ENCODE measurements around the gene NADSYN1.

NADSYN1 gene

DNA sequence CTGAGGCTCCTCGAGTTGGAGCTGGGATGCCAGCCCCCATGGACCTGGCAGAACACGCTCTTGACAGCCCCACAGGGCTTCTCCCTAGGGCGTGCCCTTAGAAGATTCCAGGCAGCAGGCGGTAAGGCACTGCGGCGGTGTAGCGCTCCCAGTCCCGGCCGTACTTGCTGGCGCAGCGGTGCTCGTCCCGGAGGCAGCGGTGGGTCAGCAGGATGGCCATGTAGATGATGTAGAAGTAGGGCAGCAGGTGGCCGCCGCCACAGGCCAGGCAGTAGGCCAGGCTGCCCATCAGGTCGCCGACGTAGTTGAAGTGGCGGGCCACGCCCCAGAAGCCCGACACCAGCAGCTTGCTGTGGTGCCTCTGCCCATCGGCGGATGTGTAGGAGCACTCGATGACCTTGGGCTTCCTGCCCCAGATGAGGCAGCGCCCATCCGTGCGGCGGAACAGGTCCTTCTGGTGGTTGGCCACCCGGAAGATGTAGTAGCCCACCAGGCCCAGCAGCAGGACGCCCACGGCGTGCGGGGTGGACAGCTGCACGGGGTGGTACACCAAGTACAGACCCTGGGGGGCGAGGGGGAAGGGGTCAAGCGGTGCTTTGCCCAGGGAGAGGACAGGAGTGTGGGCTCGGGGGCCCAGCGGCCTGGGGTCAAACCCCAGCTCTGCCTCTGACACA lies 17.6 kb upstream of the NADSYN1 start:
- Histone ChIP-seq H3K27me3 (ENCODE audit: control insufficient read depth in 1 of 2, insufficient read depth in 2 of 2, low read length in 2 of 2) (no peaks in the 10 kb centered on the region), H3K27ac (ENCODE audit: low read depth, low read length) (no peak overlapping the region), H3K9ac (ENCODE audit: low read length) (no peak overlapping the region), H3K36me3 (ENCODE audit: insufficient read depth, low read length) (peaks cover 10% of the 10 kb centered on the region), H3K9me3 (ENCODE audit: low read length) (no peaks in the 10 kb centered on the region), H3K4me1 (ENCODE audit: insufficient read depth, low read length) (no peaks in the 10 kb centered on the region), H3K4me3 (ENCODE audit: low read depth in 1 of 2, low read length in 2 of 2) (no peak overlapping the region)

DNA sequence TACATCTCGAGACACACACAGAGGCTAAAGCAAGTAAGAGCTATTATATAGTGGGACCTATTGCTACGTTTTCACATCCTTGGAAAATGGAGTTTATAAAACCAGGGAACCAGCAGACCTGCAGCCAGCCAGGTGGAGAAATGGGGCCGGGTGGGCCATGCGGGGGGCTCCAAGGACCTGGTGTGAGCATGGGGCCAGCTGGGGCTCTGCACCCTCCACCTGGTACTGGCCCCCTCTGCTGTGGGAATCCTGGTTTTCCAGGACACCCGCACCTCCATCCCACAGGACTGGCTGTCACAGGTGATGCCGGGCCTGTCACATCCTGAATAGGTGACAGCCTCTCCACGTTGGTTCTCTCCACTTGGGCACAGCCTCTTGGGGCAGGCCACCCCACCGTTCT lies 16.1 kb upstream of the NADSYN1 start:
- Histone ChIP-seq H3K4me1 (ENCODE audit: insufficient read depth, low read length) (no peaks in the 10 kb centered on the region), H3K4me3 (ENCODE audit: low read depth in 1 of 2, low read length in 2 of 2) (no peak overlapping the region), H3K36me3 (ENCODE audit: insufficient read depth, low read length) (peaks cover 10% of the 10 kb centered on the region), H3K9me3 (ENCODE audit: low read length) (no peaks in the 10 kb centered on the region), H3K9ac (ENCODE audit: low read length) (no peak overlapping the region), H3K27ac (ENCODE audit: low read depth, low read length) (no peak overlapping the region), H3K27me3 (ENCODE audit: control insufficient read depth in 1 of 2, insufficient read depth in 2 of 2, low read length in 2 of 2) (no peaks in the 10 kb centered on the region)

DNA sequence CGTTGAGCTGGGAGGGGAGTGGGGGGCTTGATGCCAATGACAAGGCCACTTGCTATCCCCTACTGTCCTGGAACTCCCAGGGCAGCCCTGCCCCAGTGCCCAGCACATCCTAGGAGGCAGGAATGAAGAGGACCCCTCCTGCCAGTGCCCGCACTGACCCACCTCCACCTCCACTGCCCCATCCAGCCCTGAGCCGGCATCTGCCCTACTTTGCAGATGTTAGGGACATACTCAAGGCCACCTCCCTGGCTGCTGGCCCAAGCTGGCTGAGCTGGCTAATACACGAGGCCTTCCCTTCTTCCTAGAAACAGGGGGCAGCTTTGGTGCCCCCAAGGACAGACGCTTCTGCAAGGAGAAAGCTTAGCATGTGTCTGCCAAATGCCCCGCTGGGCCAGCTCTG lies 15.6 kb upstream of the NADSYN1 start:
- Histone ChIP-seq H3K36me3 (ENCODE audit: insufficient read depth, low read length) (peaks cover 10% of the 10 kb centered on the region), H3K9me3 (ENCODE audit: low read length) (no peaks in the 10 kb centered on the region), H3K4me1 (ENCODE audit: insufficient read depth, low read length) (no peaks in the 10 kb centered on the region)

DNA sequence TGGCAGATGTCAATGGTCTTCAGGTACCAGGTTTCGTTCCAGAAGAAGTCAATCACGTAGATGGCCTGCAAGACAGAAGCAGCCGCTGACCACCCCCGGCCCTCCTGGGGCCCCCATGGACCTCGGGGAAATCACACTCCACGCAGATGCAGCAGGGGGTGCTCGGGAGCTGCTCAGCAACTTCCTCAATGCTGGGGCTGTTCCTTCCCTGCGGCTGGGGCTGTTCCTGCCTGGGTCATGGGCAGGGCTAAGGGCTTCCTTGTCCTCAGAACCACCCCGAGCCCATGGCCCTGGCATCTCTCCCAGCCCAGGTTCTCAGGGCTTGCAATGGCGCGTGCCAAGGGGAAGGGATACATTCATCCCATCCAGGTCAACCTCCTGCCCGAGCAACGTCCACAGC lies 15.1 kb upstream of the NADSYN1 start:
- Histone ChIP-seq H3K9ac (ENCODE audit: low read length) (no peak overlapping the region), H3K9me3 (ENCODE audit: low read length) (no peaks in the 10 kb centered on the region), H3K36me3 (ENCODE audit: insufficient read depth, low read length) (peaks cover 10% of the 10 kb centered on the region), H3K27me3 (ENCODE audit: control insufficient read depth in 1 of 2, insufficient read depth in 2 of 2, low read length in 2 of 2) (no peaks in the 10 kb centered on the region), H3K4me1 (ENCODE audit: insufficient read depth, low read length) (no peaks in the 10 kb centered on the region), H3K4me3 (ENCODE audit: low read depth in 1 of 2, low read length in 2 of 2) (no peak overlapping the region), H3K27ac (ENCODE audit: low read depth, low read length) (no peak overlapping the region)

More for the DNA sequence above, 15.6 kb upstream of the NADSYN1 start:
- no peak overlapping the region for H3K4me3 ChIP-seq (ENCODE audit: low read depth in 1 of 2, low read length in 2 of 2)
- no peak overlapping the region for H3K27ac ChIP-seq (ENCODE audit: low read depth, low read length)
- H3K27me3 ChIP-seq (ENCODE audit: control insufficient read depth in 1 of 2, insufficient read depth in 2 of 2, low read length in 2 of 2), result no peaks in the 10 kb centered on the region
- no peak overlapping the region for H3K9ac ChIP-seq (ENCODE audit: low read length)

DNA sequence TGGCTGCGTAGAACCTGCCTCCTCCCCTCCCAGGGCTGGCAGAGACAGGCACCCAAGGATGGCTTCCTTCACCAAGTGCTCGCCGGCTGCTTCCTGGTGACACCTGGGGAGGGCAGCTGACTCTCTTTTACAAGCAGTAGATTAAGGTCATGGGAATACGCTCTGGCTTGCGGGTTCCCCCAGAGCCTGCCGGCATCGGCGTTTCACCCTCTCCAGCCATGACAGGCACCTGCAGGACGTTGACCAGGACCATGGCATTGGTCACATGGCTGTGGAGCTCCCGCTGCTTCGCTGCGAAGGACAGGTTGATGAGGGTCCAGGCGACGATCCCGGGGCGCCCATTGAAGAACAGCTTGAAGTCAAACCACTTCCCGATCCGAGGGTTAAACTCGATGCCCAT lies 14.4 kb upstream of the NADSYN1 start:
- no peaks in the 10 kb centered on the region for H3K4me1 ChIP-seq (ENCODE audit: insufficient read depth, low read length)
- H3K36me3 ChIP-seq (ENCODE audit: insufficient read depth, low read length), result peaks cover 10% of the 10 kb centered on the region
- H3K27me3 ChIP-seq (ENCODE audit: control insufficient read depth in 1 of 2, insufficient read depth in 2 of 2, low read length in 2 of 2), result no peaks in the 10 kb centered on the region
- H3K9me3 ChIP-seq (ENCODE audit: low read length), result no peaks in the 10 kb centered on the region
- H3K9ac ChIP-seq (ENCODE audit: low read length), result no peak overlapping the region
- H3K27ac ChIP-seq (ENCODE audit: low read depth, low read length), result no peak overlapping the region
- H3K4me3 ChIP-seq (ENCODE audit: low read depth in 1 of 2, low read length in 2 of 2), result no peak overlapping the region

DNA sequence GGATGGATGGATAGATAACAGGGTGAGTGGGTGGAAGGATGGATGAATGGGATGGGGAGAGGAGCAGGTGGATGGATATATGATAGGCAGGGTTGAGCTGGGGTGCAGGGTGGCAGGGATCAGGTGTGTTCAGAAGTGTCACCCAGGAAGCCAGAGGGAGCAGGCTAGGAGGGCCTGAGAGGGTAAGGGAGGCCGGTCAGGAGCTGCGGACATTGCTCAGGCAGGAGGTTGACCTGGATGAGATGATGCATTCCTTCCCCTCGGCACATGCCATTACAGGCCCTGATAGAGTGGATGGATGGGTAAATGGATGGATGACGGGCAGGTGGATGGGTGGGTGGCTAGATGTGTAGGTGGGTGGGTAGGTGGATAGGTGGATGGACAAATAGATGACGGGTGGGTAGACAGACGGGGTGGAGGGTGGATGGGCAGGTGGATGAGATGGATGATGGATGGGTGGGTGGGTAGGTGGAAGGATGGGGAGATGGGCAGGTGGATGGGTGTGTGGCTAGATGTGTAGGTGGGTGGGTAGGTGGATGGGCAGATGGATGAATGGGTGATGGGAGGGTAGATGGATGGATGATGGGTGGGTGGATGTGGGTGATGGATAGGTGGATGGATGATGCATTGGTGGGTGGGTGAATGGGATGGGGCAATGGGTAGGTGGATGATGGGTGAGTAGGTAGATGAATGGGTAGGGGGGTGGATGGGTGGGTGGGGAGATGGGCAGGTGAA lies 12.8 kb upstream of the NADSYN1 start:
- H3K36me3 ChIP-seq (ENCODE audit: insufficient read depth, low read length), result peaks cover 10% of the 10 kb centered on the region
- H3K27ac ChIP-seq (ENCODE audit: low read depth, low read length), result no peak overlapping the region
- H3K9ac ChIP-seq (ENCODE audit: low read length), result no peak overlapping the region
- H3K9me3 ChIP-seq (ENCODE audit: low read length), result no peaks in the 10 kb centered on the region
- H3K4me1 ChIP-seq (ENCODE audit: insufficient read depth, low read length), result no peaks in the 10 kb centered on the region
- H3K27me3 ChIP-seq (ENCODE audit: control insufficient read depth in 1 of 2, insufficient read depth in 2 of 2, low read length in 2 of 2), result no peaks in the 10 kb centered on the region
- no peak overlapping the region for H3K4me3 ChIP-seq (ENCODE audit: low read depth in 1 of 2, low read length in 2 of 2)

DNA sequence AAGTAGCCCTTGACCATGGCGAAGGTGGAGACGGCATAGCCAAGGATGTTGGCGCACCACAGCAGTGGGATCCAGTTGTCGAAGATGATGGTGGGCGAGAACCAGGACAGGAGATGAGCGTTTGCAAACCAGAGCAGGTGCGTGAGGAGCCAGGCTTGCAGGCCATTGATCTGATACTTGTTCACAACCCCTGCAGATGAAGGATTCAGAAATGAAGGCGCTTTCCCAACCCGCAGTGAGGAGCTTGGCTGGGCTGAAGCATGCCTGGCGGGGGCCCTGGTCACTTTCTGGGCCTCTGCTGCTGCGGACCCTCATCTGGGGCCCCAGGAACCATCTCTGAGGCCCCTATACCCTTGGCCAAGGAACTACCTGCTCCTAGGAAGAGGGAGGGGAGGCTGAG lies 11.8 kb upstream of the NADSYN1 start:
- Histone ChIP-seq H3K4me3 (ENCODE audit: low read depth in 1 of 2, low read length in 2 of 2) (no peak overlapping the region), H3K4me1 (ENCODE audit: insufficient read depth, low read length) (no peaks in the 10 kb centered on the region), H3K27me3 (ENCODE audit: control insufficient read depth in 1 of 2, insufficient read depth in 2 of 2, low read length in 2 of 2) (no peaks in the 10 kb centered on the region), H3K36me3 (ENCODE audit: insufficient read depth, low read length) (peaks cover 10% of the 10 kb centered on the region), H3K27ac (ENCODE audit: low read depth, low read length) (no peak overlapping the region), H3K9ac (ENCODE audit: low read length) (no peak overlapping the region), H3K9me3 (ENCODE audit: low read length) (no peaks in the 10 kb centered on the region)

DNA sequence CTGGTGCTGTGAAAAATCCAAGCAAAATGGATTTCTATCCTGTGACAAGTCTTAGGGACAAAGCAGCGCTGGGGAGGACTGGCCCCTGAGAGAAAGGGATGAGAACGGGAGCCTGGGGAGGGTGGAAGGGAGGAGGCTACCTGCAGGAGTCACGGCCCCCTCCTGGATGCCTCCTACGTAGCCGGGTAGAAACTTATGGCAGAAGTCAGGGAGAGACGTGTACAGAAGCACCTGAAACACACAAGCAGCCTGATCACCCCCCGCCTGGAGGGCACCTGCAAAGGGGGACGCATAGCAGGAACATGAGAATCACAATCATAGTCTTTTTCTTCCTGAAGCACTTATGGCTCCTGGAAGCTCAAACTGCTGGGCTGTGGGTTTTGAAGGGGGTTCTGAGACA lies 10.9 kb upstream of the NADSYN1 start:
- no peak overlapping the region for H3K9ac ChIP-seq (ENCODE audit: low read length)
- no peak overlapping the region for H3K4me3 ChIP-seq (ENCODE audit: low read depth in 1 of 2, low read length in 2 of 2)
- H3K27me3 ChIP-seq (ENCODE audit: control insufficient read depth in 1 of 2, insufficient read depth in 2 of 2, low read length in 2 of 2), result no peaks in the 10 kb centered on the region
- H3K4me1 ChIP-seq (ENCODE audit: insufficient read depth, low read length), result no peaks in the 10 kb centered on the region
- H3K36me3 ChIP-seq (ENCODE audit: insufficient read depth, low read length), result peaks cover 10% of the 10 kb centered on the region
- H3K27ac ChIP-seq (ENCODE audit: low read depth, low read length), result no peak overlapping the region
- no peaks in the 10 kb centered on the region for H3K9me3 ChIP-seq (ENCODE audit: low read length)

DNA sequence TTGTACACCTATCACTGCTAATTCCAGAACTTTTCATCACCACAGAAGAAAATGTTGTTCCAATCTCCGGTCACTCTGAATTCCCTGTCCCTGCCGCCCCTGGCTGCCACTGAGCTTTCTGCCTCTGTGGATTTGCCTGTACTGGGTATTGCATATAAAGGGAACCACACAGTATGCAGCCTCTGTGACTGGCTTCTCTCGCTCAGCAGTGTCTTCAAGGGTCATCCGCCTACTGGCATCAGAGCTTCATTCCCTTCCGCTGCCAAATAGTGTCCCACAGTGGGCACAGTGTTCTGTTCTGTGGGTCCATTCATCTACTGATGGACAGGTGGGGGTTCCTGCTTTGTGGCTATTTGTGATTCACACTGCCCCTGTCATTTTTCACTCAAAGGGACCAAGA lies 10.1 kb upstream of the NADSYN1 start:
- no peak overlapping the region for H3K27ac ChIP-seq (ENCODE audit: low read depth, low read length)
- H3K4me3 ChIP-seq (ENCODE audit: low read depth in 1 of 2, low read length in 2 of 2), result no peak overlapping the region
- peaks cover 6% of the 10 kb centered on the region for H3K4me1 ChIP-seq (ENCODE audit: insufficient read depth, low read length)
- peaks cover 10% of the 10 kb centered on the region for H3K36me3 ChIP-seq (ENCODE audit: insufficient read depth, low read length)
- H3K9me3 ChIP-seq (ENCODE audit: low read length), result no peaks in the 10 kb centered on the region
- H3K9ac ChIP-seq (ENCODE audit: low read length), result no peak overlapping the region
- no peaks in the 10 kb centered on the region for H3K27me3 ChIP-seq (ENCODE audit: control insufficient read depth in 1 of 2, insufficient read depth in 2 of 2, low read length in 2 of 2)

DNA sequence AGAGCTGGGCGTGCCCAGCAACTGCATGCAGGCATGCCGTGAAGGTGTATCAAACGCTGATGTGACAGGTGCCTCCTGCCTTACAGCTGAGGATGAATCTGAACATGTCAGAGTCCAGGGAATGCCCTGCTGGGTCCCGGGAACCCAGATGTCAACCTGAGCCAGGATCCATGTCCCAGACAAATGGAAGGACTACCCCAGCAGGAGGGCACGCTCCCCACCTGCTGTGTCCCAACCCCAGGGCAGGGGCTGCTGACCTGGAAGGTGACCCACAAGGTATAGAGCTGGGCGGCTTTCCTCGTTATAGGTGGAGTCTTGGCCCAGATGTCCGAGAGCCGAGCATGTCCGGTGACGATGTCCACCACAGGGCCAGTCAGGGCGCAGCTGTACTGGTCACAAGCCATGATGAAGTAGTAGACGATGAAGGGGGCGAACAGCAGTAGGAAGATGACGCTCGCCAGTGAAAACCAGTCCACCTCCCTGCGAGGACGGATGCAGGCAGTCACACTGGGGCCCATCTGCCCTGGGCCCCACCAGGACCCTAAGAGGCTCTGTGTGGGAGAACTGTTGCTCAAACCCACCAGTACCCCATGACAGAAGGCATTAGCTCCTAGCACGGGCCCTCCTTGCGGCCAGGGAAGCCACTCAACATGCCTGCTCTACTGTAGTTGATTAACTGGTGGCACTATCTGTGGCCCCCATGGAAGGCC lies 9.1 kb upstream of the NADSYN1 start:
- peaks cover 6% of the 10 kb centered on the region for H3K36me3 ChIP-seq (ENCODE audit: insufficient read depth, low read length)
- H3K4me3 ChIP-seq (ENCODE audit: low read depth in 1 of 2, low read length in 2 of 2), result no peak overlapping the region
- no peaks in the 10 kb centered on the region for H3K27me3 ChIP-seq (ENCODE audit: control insufficient read depth in 1 of 2, insufficient read depth in 2 of 2, low read length in 2 of 2)
- H3K9me3 ChIP-seq (ENCODE audit: low read length), result no peaks in the 10 kb centered on the region
- H3K27ac ChIP-seq (ENCODE audit: low read depth, low read length), result no peak overlapping the region
- peaks cover 6% of the 10 kb centered on the region for H3K4me1 ChIP-seq (ENCODE audit: insufficient read depth, low read length)
- H3K9ac ChIP-seq (ENCODE audit: low read length), result no peak overlapping the region

DNA sequence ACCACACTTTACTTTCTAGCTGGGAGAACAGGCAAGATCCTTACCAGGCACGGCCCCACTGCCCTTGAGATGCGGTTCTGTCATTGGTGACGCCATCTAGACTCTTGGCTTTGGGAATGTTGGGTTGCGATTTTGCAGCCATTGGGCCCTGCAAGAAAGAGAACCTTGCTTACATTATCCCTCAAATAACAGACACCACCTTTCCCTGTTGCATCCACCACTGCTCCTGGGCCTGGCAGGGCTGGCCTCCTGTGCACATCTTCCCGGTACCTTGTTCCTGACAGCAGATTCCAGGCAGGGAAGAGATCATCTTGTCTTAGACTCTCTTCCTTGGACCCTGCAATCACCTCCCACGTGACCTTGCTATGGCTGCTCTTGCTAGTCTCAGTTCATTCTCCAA lies 8.2 kb upstream of the NADSYN1 start:
- Histone ChIP-seq H3K36me3 (ENCODE audit: insufficient read depth, low read length) (peaks cover 3% of the 10 kb centered on the region), H3K27ac (ENCODE audit: low read depth, low read length) (no peak overlapping the region), H3K9ac (ENCODE audit: low read length) (no peak overlapping the region), H3K4me1 (ENCODE audit: insufficient read depth, low read length) (peaks cover 13% of the 10 kb centered on the region), H3K4me3 (ENCODE audit: low read depth in 1 of 2, low read length in 2 of 2) (no peak overlapping the region), H3K9me3 (ENCODE audit: low read length) (no peaks in the 10 kb centered on the region), H3K27me3 (ENCODE audit: control insufficient read depth in 1 of 2, insufficient read depth in 2 of 2, low read length in 2 of 2) (no peaks in the 10 kb centered on the region)
